Adipocyte (in vitro differentiated cells): ENCODE results near the gene DLGAP5.
A peak's percentile ranks its signal among the peaks of the same experiment; 100 is the strongest.

Experiments used
- DNase-seq: peaks from one replicate; pipeline ENCODE4 v3.0.0-alpha.2; 2015; ENCODE audit warnings: low read depth
- H3K27me3 ChIP-seq: replicated peaks from 2 replicates; pipeline ENCODE4 v1.7.0; 2013; ENCODE audit warnings: mild to moderate bottlenecking, low read length, moderate library complexity; ENCODE audit not compliant: control insufficient read depth, insufficient read depth
- H3K36me3 ChIP-seq: 2 replicates; pipeline ENCODE4 v1.7.0; 2013; ENCODE audit warnings: low read length, mild to moderate bottlenecking, moderate library complexity; ENCODE audit not compliant: control insufficient read depth, insufficient read depth, severe bottlenecking
- H3K4me1 ChIP-seq: 2 replicates; pipeline ENCODE4 v1.7.0; 2013; ENCODE audit warnings: mild to moderate bottlenecking, low read length, moderate library complexity; ENCODE audit not compliant: control insufficient read depth, insufficient read depth
- H3K4me3 ChIP-seq: 2 replicates; pipeline ENCODE4 v1.7.0; 2013; ENCODE audit warnings: mild to moderate bottlenecking, low read length, moderate library complexity
- H3K9ac ChIP-seq: 2 replicates; pipeline ENCODE4 v1.7.0; 2013; ENCODE audit warnings: mild to moderate bottlenecking, low read length, moderate library complexity
- H3K9me3 ChIP-seq: 2 replicates; pipeline ENCODE4 v1.7.0; 2013; ENCODE audit warnings: mild to moderate bottlenecking, low read length, moderate library complexity; ENCODE audit not compliant: control insufficient read depth

Gene DLGAP5

GRCh38 chr14:55139696-55140509 is 51.5 kb downstream of the DLGAP5 start:
- peaks cover 34% of the 10 kb centered on the region for H3K4me1 ChIP-seq
- no peak for DNase-seq
- H3K4me3 ChIP-seq: no peak overlapping the region
- H3K9me3 ChIP-seq: no peaks in the 10 kb centered on the region
- no peaks in the 10 kb centered on the region for H3K27me3 ChIP-seq
- H3K36me3 ChIP-seq: peaks cover 81% of the 10 kb centered on the region
- H3K9ac ChIP-seq: no peak overlapping the region

DNA sequence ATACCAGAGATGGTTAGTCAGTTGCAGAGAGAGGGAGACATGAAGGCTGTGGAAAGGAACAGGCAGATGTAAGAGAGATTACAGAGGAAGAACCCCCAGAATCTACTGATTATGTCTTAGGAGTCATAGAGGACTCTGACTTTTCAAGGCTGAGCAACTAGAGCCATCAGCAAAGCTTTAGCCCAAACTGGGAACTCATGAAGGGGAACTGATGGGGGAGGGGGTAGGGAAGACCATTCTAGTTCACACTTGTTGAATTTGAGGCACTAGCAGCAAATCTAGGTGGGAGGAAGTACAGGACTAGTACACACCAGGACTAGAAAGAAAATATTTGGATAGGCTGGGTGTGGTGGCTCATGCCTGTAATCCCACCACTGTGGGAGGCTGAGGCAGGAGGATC is 52.2 kb downstream of the DLGAP5 start:
- no peak for DNase-seq
- Histone ChIP-seq H3K4me1 (peaks cover 34% of the 10 kb centered on the region), H3K36me3 (peaks cover 78% of the 10 kb centered on the region), H3K9me3 (no peaks in the 10 kb centered on the region), H3K9ac (no peak overlapping the region), H3K4me3 (no peak overlapping the region), H3K27me3 (no peaks in the 10 kb centered on the region)

- DNase-seq: no peak
- Histone ChIP-seq H3K4me3 (peak overlapping the region; percentile 73), H3K36me3 (peaks cover 78% of the 10 kb centered on the region), H3K4me1 (peaks cover 45% of the 10 kb centered on the region), H3K27me3 (no peaks in the 10 kb centered on the region), H3K9ac (peak overlapping the region; percentile 83), H3K9me3 (no peaks in the 10 kb centered on the region)
Observed at GRCh38 chr14:55138091-55138490, 53.3 kb downstream of the DLGAP5 start.

- DNase-seq: peak; percentile 86
- H3K4me1 ChIP-seq: peaks cover 54% of the 10 kb centered on the region
Observed at GRCh38 chr14:55136885-55137786, 54.2 kb downstream of the DLGAP5 start.

DNA sequence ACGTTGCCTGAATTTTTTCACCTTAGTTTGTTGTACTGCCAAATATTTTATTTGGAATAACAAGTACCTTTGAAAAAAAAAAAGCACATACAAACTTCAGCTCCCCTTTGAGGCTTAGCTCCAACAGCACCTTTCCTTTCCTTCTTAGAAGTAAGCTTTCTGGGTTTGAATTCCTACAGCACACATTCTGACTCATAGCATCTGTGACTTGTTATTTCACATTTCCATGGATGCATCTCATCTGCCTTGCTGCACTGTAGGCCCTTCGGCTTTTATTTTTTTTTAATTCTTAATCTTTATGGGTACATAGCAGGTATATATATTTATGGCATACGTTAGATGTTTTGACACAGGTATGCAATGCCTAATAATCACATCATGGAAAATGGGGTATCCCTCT is 55.1 kb downstream of the DLGAP5 start:
- no peaks in the 10 kb centered on the region for H3K27me3 ChIP-seq
- peaks cover 63% of the 10 kb centered on the region for H3K4me1 ChIP-seq
- H3K36me3 ChIP-seq: peaks cover 65% of the 10 kb centered on the region
- no peaks in the 10 kb centered on the region for H3K9me3 ChIP-seq
- DNase-seq: peak; percentile 67
- H3K4me3 ChIP-seq: no peak overlapping the region
- H3K9ac ChIP-seq: peak overlapping the region; percentile 22

More at GRCh38 chr14:55136885-55137786, 54.2 kb downstream of the DLGAP5 start:
- Histone ChIP-seq H3K4me3 (peak overlapping the region; percentile 73), H3K9me3 (no peaks in the 10 kb centered on the region), H3K36me3 (peaks cover 74% of the 10 kb centered on the region), H3K9ac (peak overlapping the region; percentile 83), H3K27me3 (no peaks in the 10 kb centered on the region)

GRCh38 chr14:55133416-55133815 is 58.0 kb downstream of the DLGAP5 start:
- peaks cover 62% of the 10 kb centered on the region for H3K4me1 ChIP-seq
- H3K36me3 ChIP-seq: peaks cover 43% of the 10 kb centered on the region
- DNase-seq: peak; percentile 71
- peak overlapping the region; percentile 97 for H3K4me3 ChIP-seq
- H3K9me3 ChIP-seq: no peaks in the 10 kb centered on the region
- no peaks in the 10 kb centered on the region for H3K27me3 ChIP-seq
- no peak overlapping the region for H3K9ac ChIP-seq

GRCh38 chr14:55131370-55132137 is 59.8 kb downstream of the DLGAP5 start:
- peak overlapping the region; percentile 95 for H3K9ac ChIP-seq
- no peaks in the 10 kb centered on the region for H3K27me3 ChIP-seq
- no peaks in the 10 kb centered on the region for H3K9me3 ChIP-seq
- H3K4me3 ChIP-seq: peak overlapping the region; percentile 97
- peaks cover 35% of the 10 kb centered on the region for H3K36me3 ChIP-seq
- H3K4me1 ChIP-seq: peaks cover 59% of the 10 kb centered on the region
- peak; percentile 37 for DNase-seq

- Histone ChIP-seq H3K9me3 (no peaks in the 10 kb centered on the region), H3K4me3 (peak overlapping the region; percentile 97), H3K9ac (peak overlapping the region; percentile 95), H3K4me1 (peaks cover 60% of the 10 kb centered on the region), H3K36me3 (peaks cover 30% of the 10 kb centered on the region), H3K27me3 (no peaks in the 10 kb centered on the region)
- DNase-seq: no peak
Observed at GRCh38 chr14:55130196-55130550, 61.2 kb downstream of the DLGAP5 start.

GRCh38 chr14:55129428-55130195 is 61.8 kb downstream of the DLGAP5 start:
- H3K27me3 ChIP-seq: no peaks in the 10 kb centered on the region
- H3K9me3 ChIP-seq: no peaks in the 10 kb centered on the region
- peak overlapping the region; percentile 97 for H3K4me3 ChIP-seq
- peaks cover 25% of the 10 kb centered on the region for H3K36me3 ChIP-seq
- peak; percentile 87 for DNase-seq
- H3K4me1 ChIP-seq: peaks cover 60% of the 10 kb centered on the region
- H3K9ac ChIP-seq: peak overlapping the region; percentile 95

DNA sequence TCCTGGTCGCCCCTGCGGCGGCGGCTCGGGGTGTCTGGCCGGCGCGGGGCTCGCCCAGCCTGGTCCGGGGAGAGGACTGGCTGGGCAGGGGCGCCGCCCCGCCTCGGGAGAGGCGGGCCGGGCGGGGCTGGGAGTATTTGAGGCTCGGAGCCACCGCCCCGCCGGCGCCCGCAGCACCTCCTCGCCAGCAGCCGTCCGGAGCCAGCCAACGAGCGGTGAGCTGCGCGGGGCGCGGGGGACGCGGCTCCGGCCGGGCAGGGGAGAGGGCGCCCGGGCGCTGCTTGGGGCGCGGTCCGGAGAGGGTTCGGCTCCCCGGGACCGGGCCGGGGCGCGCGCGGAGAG is 62.3 kb downstream of the DLGAP5 start, which contains the start of gene LGALS3:
TSS of gene LGALS3 (plus strand) at position 167 of the 342 bp plus-strand sequence. CDS start 8,122 bp downstream, outside the sequence.
- no peaks in the 10 kb centered on the region for H3K9me3 ChIP-seq
- peak; percentile 92 for DNase-seq
- no peaks in the 10 kb centered on the region for H3K27me3 ChIP-seq
- H3K4me1 ChIP-seq: peaks cover 60% of the 10 kb centered on the region
- peak within 1 kb of the TSS; percentile 95 for H3K9ac ChIP-seq
- peaks cover 21% of the 10 kb centered on the region for H3K36me3 ChIP-seq
- peak within 1 kb of the TSS; percentile 97 for H3K4me3 ChIP-seq
